Stimulated activated CD8-positive, alpha-beta memory T cell treated with anti-CD3 and anti-CD28 coated beads, Interleukin-2, amount 100 ng/mL, for 1 hour (primary cell): ENCODE results near the gene RFTN1.

Experiments used
- DNase-seq, 2 donors: peaks; one replicate each; pipeline ENCODE4 v3.0.0-alpha.2; 2020; ENCODE audit warnings: low read depth in 2 of 2

Gene RFTN1

GRCh38 chr3:16279010-16279801 is 234.3 kb downstream of the RFTN1 start:
- no peak for DNase-seq

- DNase-seq: no peak
These were observed 236.0 kb downstream of the RFTN1 start for GRCh38 chr3:16277471-16277870.

GRCh38 chr3:16273867-16274266 is 239.6 kb downstream of the RFTN1 start:
- DNase-seq: no peak

- no peak for DNase-seq
These were observed 240.9 kb downstream of the RFTN1 start for GRCh38 chr3:16272588-16272987.

- no peak for DNase-seq
These were observed 242.6 kb downstream of the RFTN1 start for GRCh38 chr3:16270855-16271254.

GRCh38 chr3:16266714-16267113 is 246.8 kb downstream of the RFTN1 start:
- no peak for DNase-seq
